Subcutaneous adipose tissue (tissue), 4 donors: ENCODE results near the gene RAD51B. TPM values are rescaled to one million over a fixed set of nuclear protein-coding genes. Genes with fewer than 3 reads are reported as not detected.

ENCODE experiments used
- CTCF ChIP-seq: fragments of 450-650 bp; IDR thresholded peaks from one replicate; pipeline ENCODE4 v1.5.1; 2016; ENCODE audit warnings: low read depth, mild to moderate bottlenecking, control low read depth, antibody characterized with exemption, moderate library complexity
- total RNA-seq, 4 donors: library from RNA; depleted of rRNA; stranded (reverse); fragments of >200 nt; gene quantifications; one replicate each; pipeline ENCODE4 v1.1.0, GENCODE V29; 2016

The RAD51B gene
- total RNA-seq, 4 donors from 2014 or later, result 9.7 to 24.1 (median 16.7) TPM

- no peak for TF ChIP-seq CTCF
Observed at GRCh38 chr14:68364792-68365192, 545.2 kb downstream of the RAD51B start.

DNA sequence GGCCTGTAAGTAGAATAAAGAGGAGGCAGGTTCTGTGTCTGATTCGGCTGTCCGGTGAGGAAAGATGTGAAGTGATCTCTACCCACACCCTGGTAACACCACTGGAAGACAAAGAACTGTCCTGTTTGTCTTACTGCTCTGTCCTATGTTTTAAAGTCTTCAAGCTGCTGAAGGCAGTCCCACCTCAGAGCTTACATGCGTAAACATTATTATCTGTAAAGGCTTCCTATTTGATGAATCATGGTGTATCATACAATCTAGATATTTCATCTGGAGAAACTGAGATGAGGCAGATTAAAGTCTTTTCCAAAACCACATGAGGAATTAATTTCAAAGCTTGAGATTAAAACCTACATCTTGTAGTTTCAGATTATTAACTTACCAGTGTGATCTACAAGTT is 545.6 kb downstream of the RAD51B start:
- TF ChIP-seq CTCF, result no peak

DNA sequence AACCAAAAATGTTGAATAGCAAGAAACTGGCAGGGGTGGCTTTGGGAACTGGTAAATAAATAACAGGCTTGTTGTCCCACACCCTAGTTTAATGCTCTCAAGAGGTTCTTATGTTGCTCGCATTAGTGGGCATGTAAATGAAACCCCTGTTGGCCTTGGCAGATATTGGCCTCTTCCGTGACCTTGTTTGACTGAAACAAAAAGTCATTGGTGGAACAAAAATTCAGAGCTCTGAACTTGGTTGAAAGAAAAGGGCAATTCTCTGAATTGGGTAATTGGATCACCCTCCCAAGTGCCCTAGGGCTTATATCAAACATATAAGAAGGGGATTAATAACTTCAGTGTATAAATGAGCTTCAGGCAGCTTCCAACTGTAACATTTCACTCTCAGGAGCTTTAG is 547.1 kb downstream of the RAD51B start:
- TF ChIP-seq CTCF, result no peak

GRCh38 chr14:68367536-68367935 is 548.0 kb downstream of the RAD51B start:
- TF ChIP-seq CTCF, result no peak

DNA sequence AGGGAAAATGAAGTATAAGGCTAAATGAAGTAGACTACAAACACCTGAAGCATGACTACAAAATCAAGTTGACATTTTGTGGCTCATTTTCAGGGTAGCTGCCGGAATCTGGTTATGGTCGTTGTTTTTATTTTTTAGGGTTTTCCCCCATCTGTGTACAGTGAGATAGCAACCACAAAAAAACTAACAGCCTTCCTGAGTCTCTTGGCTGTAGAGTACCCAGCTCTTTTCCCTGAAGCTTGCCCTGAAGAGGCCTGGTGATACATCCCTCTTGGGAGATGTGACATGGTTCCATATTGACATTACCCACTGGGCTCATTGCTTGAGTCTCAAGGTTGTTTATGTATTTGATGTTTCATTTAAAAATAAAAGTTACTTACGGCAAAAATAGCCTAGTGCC is 549.3 kb downstream of the RAD51B start:
- TF ChIP-seq CTCF, result no peak

DNA sequence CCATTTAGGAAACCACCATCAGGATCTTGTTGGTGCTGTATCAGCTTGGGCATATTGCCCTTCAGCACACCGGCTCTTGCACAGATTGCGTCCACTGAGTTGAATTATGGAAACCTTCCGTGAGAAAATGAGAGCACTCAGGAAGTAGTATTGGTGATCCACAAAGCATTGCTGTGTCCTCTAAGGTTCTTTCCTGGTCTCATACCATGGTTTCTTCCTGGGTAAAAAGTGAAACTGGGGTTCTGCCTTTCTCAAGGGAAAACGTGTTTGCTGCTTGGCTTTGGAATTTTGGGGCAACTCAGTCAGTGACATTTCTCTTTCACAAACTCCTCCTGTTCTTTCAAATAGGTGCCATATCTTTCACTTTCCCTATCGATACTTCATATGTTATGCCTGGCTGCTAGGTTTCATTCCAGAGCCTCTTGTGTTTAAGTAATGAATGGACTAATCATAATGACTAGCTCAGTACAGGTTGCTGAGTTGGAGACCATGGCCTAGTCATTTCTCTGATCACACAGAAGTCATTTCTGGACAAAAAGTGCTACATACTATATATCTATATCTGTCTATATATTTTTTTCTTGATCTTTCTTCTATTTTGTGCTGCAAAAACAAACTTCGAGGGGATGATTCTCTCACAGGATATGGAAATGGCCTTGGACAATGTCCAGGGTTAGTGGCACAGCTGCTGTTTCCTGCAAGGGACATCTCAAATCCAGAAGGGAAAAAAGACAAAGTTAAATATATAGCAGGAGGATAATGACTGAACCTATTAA is 549.9 kb downstream of the RAD51B start:
- TF ChIP-seq CTCF, result no peak

- no peak for TF ChIP-seq CTCF
Observed at GRCh38 chr14:68370057-68370360, 550.4 kb downstream of the RAD51B start.
